ENCODE results near the gene STOML2. TPM values are rescaled to one million over a fixed set of nuclear protein-coding genes. Genes with fewer than 3 reads are reported as not detected.

STOML2 gene
- total and polyA plus RNA-seq, 9 of the 15 experiments (the other 6 are each of a cell fraction or from before 2014, with no cell fraction given): 110 to 220 (median 174) TPM

GRCh38 chr9:35073279-35073612 lies 29.7 kb downstream of the STOML2 start (continued):
- TF ChIP-seq ZZZ3 (IDR thresholded peaks at IDR 0.05) (no peak), CEBPB (tag; IDR thresholded peaks at IDR 0.05) (no peak), SMARCA5 (IDR thresholded peaks at IDR 0.05) (no peak), ZFP30 (CRISPR knock-in tag; IDR thresholded peaks at IDR 0.05; ENCODE audit: borderline replicate concordance) (no peak), RERE (CRISPR knock-in tag; IDR thresholded peaks at IDR 0.05; ENCODE audit: borderline replicate concordance) (no peak), REST (IDR thresholded peaks at IDR 0.05; ENCODE audit: borderline replicate concordance) (no peak), REST (CRISPR knock-in tag; IDR thresholded peaks at IDR 0.05; ENCODE audit: low read depth) (no peak)
